NAMALWA (cell line): ENCODE data around the gene C13orf42.

ENCODE experiments used
- DNase-seq: peaks from one replicate; pipeline ENCODE4 v3.0.0-alpha.2; 2015; ENCODE audit warnings: low spot score

The C13orf42 gene

DNA sequence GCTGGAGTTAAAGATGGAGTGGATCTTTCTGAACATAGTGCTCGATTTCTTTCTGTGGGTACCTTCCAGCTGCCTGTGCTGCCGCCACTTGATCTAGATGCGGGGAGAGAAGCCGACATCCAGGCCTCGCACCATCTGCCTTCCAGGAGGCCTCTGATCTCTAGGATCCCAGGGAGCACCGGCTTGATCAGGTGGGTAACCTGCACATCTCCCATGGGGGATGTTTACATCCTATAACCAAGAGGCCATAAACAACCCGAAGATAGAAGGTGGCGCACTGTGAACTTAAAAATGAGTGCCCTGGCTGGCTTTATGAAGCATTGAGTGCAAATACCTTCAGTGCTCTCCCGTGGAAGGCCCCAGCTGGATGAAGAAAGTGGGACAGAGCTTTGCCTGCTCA lies at the start of gene C13orf42:
C13orf42 (minus strand) TSS at position 101 of the 400 bp plus-strand sequence; CDS start at position 36, 65 bp downstream.
- no peak for DNase-seq

DNA sequence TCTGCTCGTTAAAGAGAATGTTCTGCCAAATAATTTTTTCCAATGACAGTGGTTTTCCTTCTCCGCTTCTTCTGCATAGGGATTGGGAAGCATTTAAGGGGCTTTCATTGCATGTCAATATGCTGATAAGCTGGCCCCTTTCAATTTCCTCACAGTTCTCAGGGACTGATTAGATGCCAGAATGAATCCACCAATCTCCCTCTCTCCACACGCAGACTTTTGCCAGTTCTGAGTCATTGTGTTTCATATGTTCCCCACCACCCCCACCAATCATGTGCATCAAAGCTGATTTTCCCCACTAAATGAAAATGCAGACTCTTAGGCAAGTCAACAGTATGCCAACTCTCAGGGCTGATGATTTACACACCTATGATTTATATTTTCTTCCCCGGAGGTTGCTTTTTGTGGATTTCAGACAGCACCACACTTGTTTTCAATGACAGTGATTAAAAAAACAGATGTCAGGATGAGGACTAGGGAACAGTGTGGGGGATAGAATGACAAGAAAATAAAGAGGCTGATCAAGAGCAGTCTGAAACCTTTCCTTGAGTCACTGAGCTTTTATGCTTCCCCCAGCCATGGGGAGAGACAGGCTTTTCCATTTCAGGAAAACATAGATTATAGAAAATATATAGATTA lies 47.9 kb upstream of the C13orf42 start:
- no peak for DNase-seq

DNA sequence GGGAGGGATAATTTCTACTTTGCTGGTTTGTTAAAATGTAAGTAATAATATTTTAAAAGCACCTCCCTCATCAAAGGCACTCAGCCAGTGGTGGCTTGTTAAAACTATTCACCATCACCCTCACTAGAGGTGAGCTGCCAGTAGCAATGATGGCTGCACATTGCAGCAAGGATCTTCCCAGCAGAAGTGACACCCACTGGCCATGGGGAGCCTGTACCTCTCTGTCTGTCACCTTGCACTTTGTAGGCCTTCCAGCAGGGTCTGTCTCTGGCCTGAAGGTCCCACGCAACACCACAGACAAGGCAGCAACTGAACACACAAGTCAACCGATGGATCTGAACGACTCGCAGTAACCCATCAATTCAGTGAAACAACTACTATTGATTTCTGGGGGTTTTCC lies 47.3 kb upstream of the C13orf42 start:
- DNase-seq, result peak; percentile 26

DNA sequence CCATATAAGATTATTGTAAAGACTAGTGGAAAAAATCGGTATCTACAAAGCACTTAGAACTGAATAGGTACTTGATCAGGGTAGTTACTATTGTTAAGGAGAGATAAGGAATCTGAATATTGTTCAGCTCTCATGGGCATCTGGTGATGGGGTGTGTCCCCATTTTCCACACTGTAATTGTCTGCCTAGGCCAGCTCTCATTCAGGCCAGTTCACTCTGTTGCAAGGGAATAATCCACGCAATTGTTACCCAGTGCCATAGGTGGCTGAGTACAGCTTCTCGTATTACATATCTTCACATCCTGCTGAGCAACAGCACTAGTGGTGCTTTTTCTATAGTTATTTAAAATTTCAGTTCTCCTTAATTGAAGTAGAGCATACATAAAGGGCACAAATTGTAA lies 45.6 kb upstream of the C13orf42 start:
- DNase-seq, result no peak

DNA sequence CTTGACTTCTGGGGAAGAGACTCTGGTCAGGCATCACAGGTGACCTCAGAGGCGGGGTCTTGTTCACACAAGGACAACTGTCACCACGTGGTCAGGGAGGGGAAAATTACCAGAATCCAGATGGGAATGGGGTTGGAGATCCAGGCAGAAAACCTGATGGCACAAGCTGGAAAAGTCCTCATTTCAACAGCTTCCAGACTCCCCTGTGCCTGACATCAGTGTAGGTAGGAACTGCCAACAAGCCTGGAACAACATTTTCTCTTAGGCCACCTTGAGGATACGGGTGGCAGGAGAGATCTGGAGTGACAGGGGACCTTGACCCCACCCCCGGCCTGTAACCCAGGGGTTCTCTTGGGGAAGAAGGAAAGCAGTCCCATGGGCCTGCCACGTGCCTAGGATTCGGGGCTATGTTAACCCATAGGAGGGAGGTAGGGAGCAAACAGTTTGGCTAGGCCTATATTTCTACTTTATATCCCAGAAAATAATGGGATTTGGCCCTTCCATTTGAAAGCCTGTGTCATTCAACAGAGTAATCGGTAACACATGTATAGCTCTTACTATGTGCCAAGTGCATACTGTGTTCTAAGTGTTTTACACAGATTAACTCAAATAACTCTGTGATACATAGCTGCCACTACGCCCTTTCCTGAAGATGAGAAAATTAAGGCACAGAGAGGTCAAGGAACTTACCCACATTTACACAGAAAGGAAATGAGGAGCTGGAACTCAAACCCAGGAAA lies 44.9 kb upstream of the C13orf42 start:
- DNase-seq, result no peak

DNA sequence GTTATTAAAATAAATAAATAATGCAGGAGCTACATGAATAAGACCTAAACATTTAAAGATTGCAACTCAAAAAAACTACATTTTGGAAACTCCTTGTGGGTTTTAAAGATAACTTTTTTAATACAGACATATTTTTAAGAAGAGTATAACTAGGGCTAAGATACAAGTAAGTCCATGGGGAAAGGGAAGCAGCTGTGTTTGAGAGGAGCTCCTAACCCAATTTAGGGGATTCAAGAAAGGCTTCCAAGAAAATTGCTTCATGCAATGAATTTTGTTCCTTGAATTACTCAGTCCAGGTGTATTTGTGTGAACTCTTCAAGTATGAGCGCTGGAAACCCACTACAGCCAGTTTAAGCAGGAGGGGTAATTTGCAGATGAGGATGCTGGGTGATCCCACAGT lies 44.1 kb upstream of the C13orf42 start:
- no peak for DNase-seq

DNA sequence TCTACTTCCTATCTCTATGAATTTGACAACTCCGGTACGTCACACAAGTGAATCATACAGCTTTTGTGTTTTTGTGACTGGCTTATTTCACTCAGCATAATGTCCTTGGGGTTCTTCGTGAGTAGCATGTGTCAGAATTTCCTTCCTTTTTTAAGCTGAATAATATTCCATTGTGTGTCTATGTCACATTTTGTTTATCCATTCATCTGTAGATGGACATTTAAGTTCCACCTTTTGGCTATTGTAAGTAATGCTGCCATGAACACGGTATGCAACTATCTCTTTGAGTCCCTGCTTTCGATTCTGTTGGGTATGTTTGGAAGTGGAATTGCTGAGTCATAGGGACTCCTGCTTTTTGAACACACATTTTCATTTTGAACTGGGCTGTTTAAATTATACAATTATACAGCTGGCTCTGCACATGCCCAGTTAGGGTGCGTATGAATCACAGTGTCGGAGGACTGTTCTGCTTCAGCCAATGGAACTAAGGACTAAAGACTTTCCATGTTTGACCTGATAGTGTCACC lies 43.0 kb upstream of the C13orf42 start:
- no peak for DNase-seq

DNA sequence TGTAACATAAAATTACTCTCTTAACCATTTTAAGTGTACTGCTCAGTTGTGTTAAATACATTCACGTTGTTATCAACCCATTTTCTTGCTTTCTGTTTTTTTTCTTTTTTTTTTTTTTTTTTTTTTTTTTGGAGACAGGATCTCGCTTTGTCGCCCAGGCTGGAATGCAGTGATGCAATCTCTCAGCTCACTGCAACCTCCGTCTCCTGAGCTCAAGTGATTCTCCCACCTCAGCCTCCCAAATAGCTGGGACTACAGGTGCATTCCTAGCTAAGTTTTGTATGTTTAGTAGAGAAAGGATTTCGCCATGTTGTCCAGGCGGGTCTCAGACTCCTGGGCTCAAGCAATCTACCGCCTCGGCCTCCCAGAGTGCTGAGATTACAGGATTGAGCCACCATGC lies 42.5 kb upstream of the C13orf42 start:
- DNase-seq, result no peak

DNA sequence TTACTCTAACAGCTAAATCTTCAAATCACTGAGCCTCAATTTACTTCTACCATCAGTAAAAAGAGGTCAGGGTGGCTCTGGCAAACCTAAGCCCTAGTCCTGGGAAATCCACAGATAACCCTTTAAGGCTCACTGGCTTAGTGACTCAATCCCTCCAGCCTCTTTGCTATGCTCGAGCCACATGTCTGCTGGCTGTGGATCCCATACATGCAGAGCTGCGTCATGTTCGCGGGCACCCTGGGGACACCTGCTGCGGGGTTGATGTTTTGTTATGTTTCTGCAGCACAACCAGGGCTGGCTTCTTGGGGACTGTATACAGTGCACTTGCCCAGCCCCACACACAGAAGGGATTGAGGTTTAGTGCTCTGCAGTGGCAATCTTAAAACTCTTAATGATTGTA lies 41.6 kb upstream of the C13orf42 start:
- DNase-seq, result no peak

DNA sequence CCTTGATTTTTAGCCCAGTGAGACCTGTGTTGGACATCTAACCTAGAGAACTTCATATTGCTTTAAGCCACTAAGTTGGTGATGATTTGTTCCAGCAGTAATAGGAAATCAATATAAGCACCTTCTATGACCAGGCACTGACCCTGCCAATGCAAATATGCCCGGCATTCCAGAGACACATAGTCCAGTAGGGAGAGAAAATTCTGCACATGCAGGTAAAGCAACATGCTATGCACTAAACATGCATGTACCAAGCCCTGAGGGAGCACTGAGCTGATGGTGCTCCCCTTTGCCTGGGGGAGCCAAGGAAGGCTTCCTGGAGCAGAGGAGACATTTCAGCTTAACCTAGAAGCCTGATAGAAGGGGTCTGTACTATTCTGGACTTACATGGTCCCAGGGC lies 40.4 kb upstream of the C13orf42 start:
- DNase-seq, result no peak

DNA sequence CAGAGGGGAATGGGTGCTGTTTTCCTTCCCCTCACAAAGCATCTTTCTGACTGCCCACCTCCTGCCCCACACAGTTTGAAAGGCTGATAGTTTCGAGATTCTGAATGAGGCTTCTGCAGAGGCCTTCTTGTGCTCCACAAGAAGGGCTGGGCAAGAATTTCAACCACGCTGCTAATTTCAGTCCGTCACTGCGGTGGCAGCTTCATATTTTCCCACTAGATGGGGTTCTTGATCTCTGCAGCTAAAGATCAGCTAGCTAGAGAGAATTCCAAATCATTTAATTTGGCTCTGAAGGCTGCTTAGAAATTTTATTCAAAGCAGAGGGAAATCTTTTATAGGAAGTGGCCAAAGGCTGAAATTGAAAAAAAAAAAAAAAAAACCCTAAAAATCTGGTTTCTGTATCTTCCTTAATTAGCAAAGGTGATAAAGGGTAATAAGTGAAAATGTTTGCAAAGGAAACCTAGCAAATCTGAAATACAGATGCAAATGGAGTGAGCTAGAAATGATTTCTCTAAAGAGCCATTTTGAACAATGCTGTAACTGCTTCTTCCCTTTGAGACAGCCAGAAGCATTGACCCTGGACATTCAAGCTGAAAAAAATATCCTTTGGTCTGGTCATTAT lies 38.0 kb upstream of the C13orf42 start:
- DNase-seq, result peak; percentile 38

DNA sequence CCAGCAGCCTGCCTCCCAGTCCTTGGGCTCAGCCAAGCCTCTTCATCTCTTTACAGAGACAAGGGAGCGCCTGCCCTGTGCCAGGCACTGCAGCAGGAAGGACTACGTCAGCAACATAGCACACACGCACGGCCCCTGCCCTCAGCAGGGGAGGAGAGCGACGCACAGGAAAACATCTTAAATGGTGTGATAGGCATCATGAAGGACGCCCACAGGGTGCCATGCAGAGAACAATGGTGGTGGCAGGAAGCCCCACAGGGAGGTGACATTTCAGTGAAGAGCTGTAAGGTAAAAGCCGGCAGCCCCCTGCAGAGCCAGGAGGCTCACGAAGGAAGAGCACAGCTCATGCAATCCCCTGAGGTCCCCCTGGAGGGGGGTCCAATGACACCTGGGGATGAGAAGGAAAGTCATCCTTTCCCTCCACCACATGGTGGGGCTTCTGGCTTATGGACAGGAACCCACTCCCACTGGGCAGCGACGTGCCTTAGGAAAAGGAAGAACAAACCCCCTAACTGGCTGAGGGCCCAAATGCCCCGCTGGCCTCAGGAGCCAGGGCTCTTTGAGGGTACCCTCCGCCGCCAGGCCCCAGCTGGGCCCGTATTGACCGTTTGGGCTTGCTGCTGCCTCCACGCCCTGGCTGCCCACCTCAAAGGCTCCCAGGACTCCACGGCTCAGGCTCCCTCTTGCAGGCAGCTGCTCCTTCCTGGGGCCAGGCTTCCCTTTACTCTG lies 37.3 kb upstream of the C13orf42 start:
- DNase-seq, result no peak

DNA sequence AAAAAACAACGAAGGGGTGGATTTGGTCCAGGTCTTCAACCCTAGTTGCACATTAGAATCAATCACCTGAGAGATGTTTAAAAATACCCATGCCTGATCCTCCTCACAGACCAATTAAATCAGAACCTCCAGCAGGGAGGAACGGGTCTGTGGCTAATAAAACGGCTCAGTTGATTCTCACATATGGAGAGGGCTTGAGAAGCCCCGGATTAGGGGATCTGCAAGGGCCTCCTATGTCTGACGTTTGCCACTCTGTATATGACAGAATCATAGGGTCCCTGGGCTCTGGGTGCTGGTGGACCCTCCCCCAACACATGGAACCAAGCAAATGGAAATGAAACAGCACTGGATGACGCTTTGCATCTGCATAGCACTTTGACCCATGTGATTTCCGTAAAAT lies 36.7 kb upstream of the C13orf42 start:
- no peak for DNase-seq

DNA sequence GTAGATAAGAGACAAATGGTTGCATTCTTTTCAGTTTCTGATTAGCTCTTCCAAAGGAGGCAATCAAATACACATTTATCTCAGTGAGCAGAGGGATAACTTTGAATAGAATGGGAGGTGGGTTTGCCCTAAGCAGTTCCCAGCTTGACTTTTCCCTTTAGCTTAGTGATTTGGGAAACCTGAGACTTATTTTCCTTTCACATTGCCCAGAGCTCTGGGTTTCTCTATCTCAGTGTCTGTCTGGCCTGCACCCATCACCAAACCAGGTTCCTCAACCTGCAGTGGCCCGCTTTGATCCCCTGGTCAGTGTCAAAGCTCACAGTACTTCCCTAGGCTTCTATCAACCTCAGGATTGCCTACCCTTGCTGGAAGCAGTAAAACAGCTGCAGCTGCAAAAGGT lies 35.6 kb upstream of the C13orf42 start:
- DNase-seq, result no peak

DNA sequence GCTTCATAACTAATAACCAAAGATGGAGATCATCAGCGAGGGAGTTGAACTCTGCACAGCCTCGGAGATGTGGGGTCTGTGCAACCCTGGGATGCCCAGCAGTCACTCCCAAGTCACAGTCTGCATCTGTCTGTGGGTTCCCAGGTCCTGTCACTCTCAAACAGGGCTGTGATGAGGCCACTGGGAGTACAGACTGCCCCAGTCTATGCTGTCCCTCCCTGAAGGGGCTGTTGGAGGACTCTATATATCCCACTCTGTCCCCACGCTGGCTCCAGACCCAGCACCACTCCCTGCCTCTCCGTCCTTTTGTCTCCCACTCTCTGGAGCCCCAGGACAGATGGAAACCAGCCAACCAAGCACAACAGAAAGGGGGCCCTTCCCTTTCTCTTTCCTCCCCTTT lies 26.2 kb upstream of the C13orf42 start:
- no peak for DNase-seq

DNA sequence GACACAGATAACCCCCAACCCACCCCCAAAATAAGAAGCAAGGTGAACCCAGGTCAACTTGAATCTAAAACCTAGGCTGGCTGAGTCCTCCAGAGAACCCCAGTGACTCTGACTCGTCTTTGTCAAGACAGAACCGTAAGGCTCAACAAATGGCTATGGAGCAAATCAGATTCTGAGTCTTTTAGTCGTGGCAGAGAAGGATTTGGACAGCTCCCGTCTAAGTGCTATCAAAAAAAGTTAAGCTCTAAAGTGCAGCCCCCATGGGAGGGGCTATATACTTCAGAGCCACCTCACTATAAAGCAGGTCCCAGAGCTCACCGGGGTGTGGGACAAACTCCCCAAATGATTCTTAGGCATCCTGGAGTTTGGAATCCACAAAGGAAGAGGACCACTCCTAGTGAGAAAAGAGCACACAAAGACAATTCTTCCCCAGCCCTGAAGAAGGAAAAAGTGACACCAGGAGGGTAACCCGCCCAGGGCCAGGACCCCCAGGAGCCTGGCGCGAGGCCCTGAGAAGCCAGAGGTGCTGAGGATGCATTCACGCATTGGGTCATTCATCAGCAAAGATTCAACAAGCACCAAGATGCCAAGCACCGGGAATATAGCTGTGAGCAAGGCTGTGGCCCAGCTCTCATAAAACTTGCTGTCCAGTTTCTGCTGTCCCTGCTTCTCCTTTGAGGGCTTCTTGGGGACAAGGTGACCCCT lies 25.4 kb upstream of the C13orf42 start:
- DNase-seq, result no peak

DNA sequence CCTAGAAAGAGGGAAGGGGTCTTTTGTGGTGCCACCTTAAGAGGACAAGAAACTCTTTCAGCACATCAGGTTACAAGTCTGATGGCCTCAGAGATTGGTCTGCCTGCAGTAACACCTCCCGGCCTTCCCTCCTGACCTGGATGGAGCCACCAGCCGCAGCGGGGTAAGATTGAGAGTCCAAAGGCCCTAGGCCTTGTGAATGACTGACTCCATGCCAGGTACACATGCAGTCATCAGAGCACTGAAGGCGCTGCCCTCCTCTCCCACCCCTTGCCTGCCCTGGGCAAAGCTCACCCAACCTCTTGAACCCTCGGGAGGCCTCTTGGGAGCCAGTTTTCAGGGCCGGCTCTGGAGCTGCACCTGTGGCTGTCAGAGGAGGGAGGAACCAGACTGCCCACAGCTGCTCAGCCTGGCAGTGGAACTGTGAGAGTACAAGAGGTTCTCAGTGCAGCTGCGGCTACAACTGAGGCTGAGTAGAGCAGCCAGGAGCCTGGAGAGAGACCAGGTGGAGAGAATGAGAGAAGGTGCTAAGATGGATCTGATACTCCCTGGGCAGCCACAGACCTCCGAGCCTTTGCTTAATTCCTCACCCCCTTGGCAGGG lies 23.8 kb upstream of the C13orf42 start:
- DNase-seq, result no peak

DNA sequence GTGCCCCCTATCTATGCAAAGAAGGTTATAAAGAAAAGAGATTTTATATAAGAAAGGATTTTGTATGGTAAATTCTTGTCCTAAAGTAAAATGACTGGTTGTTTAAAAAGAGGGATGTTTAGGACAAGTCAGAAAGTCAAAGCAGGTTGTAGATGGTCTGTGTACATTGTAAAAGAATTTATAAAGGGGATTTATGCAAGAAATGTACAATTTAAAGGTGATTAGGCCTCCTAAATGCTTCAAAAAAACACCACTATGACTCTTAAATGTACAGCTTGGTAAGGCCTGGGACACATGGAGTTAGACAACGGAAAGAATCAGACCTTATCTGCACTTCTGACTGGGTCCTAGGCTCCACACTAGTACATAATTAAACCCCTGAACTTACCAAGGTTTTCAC lies 19.3 kb upstream of the C13orf42 start:
- DNase-seq, result no peak

DNA sequence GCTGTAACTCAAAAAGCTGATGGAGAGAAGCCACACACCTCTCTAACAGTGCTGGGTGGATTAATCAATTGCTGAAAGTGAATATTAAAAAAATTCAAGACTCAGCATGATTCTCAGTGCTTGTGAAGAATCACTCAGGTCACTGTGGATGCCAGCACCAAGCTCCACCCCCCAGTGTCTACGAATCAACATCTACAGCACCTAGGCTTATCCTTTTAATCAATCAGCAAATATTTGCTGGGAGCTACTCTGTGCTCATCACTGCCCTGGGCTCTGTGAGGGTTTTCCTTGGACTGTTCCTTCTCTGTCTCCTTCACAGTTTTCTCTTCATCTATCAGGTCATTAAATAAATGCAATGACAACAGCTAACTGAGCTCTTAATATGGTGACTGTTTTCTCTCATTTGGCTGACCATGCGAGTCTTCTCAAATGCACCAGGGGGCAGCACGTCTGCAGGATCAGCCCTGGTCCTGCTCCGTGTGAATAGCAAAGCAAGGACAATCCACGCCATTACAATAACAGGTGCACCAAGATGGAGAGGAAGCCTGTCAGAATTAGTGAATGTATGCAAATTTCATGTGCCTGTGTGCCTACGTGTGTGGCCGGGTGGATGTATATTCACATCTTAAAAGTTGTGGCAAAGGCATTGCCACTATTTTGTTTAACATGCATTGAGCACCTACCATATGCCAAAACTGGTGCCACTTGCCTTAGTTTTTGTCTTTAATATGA lies 14.6 kb upstream of the C13orf42 start:
- DNase-seq, result peak; percentile 86

DNA sequence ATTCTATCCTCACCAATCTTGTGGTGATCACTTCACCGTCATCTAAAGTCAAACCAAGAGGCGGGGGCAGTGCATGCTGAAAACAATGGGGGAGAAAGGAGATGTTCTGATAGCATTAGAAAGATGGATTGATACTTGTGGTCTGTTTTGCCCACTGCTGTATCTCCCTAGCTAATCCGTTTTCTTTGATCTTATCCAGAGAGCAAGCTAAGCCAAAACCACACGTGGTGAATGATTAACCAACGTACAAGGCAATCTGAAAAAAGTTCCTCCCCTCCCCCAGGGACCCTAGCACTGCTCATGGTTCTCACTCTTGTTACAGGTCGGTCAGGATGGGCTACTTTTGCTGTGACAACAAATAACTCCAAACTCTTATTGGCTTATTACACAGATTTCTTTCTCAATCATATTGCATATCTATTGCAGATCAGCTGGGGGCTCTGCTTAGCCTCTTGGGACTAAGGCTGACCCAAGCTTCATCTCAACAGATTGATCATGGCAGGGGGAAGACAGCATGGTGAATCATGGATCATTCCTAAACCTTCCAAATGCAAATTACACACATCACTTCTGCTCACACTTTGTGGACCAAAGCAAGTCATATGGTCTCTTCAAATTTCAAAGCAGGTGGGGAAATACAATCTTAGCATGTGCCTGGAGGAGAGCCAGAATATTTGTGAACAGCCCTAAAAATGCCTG lies 11.9 kb upstream of the C13orf42 start:
- no peak for DNase-seq
